GM10248 (cell line): Measurements from ENCODE around the gene CHST11.

ENCODE experiments used
- CTCF ChIA-PET: fragments of 300-600 bp; sonication (Branson Sonifier 250); formaldehyde crosslinking; extraction: SDS; loops from one replicate; lab custom pipeline; 2021; ENCODE audit warnings: antibody characterized with exemption; lab: Yijun Ruan, JAX
- POLR2A ChIA-PET: fragments of 350-650 bp; sonication (Branson Sonifier 250); formaldehyde crosslinking; extraction: SDS; loops from one replicate; lab custom pipeline; 2020; ENCODE audit warnings: antibody characterized with exemption; lab: Yijun Ruan, JAX
- DNase-seq: peaks from one replicate; pipeline ENCODE4 v3.0.0; 2012; ENCODE audit errors: extremely low spot score
- TF ChIP-seq, protein P1 (sequence below): IDR thresholded peaks from 2 replicates; pipeline ENCODE4 v1.5.1; 2012; ENCODE audit warnings: mild to moderate bottlenecking, low read depth; ENCODE audit errors: extremely low read depth, missing control alignments, control extremely low read depth

CHST11 gene

DNA sequence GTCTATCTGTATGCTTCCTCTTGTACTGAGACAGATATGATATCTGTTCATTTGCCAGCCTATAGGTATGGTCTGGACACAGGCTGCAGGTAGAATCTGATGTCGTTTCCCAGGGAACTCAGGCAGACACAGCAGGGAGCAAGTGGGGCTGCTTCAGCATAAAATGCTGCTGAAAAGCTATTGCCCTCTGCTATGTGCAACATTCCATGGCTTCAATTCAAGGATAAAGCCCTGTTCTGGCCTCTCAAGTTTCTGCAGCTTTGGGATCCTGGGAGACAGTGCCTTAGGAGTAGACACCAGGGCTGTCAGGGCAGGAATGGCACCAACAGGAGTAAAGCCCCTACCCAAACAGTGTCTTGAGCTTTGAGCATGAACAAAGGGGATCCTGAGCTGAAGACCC, 327.8 kb downstream of the CHST11 start:
- no peak for DNase-seq
- ChIA-PET CTCF (no interaction called here), POLR2A (no interaction called here)
- TF ChIP-seq, protein P1, sequence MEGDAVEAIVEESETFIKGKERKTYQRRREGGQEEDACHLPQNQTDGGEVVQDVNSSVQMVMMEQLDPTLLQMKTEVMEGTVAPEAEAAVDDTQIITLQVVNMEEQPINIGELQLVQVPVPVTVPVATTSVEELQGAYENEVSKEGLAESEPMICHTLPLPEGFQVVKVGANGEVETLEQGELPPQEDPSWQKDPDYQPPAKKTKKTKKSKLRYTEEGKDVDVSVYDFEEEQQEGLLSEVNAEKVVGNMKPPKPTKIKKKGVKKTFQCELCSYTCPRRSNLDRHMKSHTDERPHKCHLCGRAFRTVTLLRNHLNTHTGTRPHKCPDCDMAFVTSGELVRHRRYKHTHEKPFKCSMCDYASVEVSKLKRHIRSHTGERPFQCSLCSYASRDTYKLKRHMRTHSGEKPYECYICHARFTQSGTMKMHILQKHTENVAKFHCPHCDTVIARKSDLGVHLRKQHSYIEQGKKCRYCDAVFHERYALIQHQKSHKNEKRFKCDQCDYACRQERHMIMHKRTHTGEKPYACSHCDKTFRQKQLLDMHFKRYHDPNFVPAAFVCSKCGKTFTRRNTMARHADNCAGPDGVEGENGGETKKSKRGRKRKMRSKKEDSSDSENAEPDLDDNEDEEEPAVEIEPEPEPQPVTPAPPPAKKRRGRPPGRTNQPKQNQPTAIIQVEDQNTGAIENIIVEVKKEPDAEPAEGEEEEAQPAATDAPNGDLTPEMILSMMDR: no peak

DNA sequence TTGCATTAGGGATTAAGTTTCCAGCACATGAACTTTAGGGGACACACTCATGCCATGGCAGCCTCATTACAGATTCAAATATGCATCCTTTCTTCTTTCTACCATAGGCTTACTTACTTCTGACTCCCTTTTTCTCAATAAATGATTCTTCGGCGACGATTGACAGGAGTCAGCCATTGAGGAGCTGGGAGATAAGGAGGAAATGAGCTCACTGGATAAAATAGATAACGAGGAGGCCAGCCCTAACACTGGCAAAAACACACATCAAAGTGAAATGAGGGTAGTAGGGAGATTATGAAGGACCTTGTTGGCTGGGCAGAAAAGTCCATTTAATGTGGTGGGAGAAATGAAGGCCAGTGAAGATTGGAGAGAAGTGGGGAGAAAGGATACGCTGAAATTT, 329.1 kb downstream of the CHST11 start:
- DNase-seq: no peak
- TF ChIP-seq, protein P1: no peak
- POLR2A ChIA-PET: no interaction called here
- CTCF ChIA-PET: interaction anchor here (0.7 kb wide), 1 partner anchor 9 kb away, joined by 3 read pairs; no protein-coding TSS in a partner anchor

DNA sequence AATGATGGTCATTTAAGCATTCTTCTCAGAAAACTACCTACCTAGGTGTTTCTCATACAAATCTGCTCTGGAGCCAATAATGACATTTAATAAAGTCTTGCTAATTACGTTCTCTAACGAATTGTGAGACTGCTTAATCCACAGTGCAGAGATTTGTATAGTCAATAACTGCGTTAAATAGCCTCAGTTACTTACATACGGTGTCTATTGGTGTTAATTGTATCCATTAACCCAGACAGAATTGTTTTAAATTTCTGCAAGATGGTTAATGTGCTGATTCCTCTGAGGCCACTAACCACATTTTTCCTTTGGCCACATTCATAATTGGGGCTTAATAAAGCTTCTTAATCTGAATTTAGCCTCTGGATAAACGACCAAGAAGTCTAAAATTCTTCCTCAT, 329.6 kb downstream of the CHST11 start:
- no peak for DNase-seq
- CTCF ChIA-PET: interaction anchor here (0.7 kb wide), 1 partner anchor 9 kb away, joined by 3 read pairs; no protein-coding TSS in a partner anchor
- POLR2A ChIA-PET: no interaction called here
- TF ChIP-seq, protein P1: no peak

DNA sequence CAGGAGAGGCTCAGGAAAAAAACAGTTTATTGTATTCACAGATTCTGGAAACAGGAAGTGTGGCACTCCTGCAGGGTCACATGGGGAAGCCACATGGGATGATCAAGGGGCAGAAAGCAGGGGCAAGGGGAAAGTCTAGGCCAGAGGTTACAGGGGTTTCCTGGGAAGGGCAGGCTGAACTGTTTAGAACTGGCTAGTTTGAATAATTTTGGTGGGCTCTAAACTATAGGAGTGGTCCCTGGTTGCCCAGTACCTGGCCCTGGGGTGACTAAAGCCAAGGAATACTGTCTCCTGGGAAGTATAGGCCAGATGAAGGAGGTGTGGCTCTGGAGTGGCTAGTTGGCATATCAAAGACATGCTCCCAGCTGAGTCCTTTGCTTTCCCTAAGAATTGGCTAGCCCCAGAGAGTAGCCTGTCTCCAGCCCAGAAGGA, 332.1 kb downstream of the CHST11 start:
- POLR2A ChIA-PET: no interaction called here
- CTCF ChIA-PET: no interaction called here
- TF ChIP-seq, protein P1: no peak
- no peak for DNase-seq

DNA sequence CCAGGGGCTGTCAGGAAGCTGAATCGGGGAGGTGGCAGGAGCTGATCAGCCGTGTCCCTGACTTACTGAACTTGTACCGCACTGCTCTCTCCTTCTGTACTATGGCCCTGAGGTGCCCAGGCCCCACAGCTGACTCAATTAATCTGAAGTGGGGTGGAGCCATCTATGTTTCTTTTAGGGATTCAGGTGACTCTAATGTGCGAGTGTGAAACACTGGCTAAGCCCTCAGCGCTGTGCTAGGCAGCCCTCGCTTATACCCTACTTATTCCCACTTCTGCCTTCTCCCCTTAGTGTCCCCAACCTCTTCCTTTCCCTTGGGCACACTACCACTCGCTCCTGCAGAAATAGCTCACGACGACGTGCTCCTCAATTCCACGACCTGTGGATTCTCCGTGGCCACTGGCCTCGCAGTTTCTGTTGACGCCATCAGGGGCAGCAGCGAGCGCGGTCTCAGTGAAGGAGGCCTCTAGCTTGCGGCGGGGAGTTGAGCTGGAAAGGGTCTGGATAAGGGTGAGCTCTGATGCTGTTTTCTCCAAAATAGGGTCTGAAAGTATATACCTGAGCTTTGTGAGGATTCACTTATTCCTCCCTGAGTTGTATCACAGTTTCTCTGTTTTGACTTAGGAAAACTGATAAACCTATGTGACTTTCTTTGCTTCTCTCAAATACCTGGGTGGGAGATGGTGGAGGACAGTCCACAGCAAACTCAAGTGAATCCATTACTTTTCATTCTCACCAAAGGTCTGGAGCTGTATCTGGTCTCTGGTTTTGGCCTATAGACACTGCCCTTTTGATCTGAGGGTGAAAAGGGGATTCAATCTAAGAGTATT, 333.8 kb downstream of the CHST11 start:
- ChIA-PET POLR2A (no interaction called here), CTCF (interaction anchor here (0.6 to 2.8 kb wide), 56 partner anchors 10 to 478 kb away, joined by 3 to 33 read pairs (median 4); partner anchors contain the start of gene CHST11)
- DNase-seq: peak; percentile 31
- TF ChIP-seq, protein P1: peak; percentile 83

DNA sequence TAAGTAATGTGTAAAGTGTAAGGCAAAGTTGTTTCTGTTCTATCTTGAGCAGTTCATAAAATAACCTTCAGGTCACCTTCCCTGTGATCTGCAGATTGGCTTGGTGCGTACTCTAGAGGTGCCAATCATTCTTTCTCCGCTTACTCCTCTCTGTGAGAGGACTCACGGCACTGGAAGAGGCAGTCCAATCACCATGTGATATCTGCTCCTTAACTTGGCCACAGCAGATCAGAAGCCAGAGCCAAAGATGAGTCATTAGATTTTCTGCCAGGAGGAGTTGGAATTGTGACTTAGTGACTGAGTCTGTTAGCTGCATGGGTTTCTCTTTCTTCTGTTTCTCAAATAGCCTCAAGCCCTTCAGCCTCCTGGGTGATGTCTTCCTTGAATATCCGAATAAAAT, 335.8 kb downstream of the CHST11 start:
- TF ChIP-seq, protein P1: no peak
- POLR2A ChIA-PET: no interaction called here
- CTCF ChIA-PET: interaction anchor here (1.1 to 2.8 kb wide), 6 partner anchors 8 to 411 kb away, joined by 3 to 23 read pairs (median 6); no protein-coding TSS in a partner anchor
- no peak for DNase-seq
